PC-3 (cell line): Measurements from ENCODE around the gene RCAN1. TPM values are rescaled to one million over a fixed set of nuclear protein-coding genes. Genes with fewer than 3 reads are reported as not detected.

Source experiments
- ATAC-seq: fragments of 200-7000 bp; cut with Tn5 transposase; 2 replicates; pipeline ENCODE4 v1.9.1; 2020; ENCODE audit warnings: mild to moderate bottlenecking, moderate library complexity
- BruUV-seq: library from RNA; stranded (reverse); fragments of 400-500 nt; replicated peaks from 2 replicates; lab custom pipeline; 2021; lab: Mats Ljungman, UMichigan
- CTCF ChIA-PET: fragments of 300-600 bp; sonication (Branson Sonifier 250); formaldehyde crosslinking; loops from one replicate; lab custom pipeline; 2022; ENCODE audit warnings: antibody characterized with exemption; lab: Charles Lee
- POLR2A ChIA-PET: fragments of 300-600 bp; sonication (Branson Sonifier 250); formaldehyde crosslinking; loops from one replicate; lab custom pipeline; 2022; ENCODE audit warnings: antibody characterized with exemption; ENCODE audit not compliant: unreplicated experiment; lab: Charles Lee
- DNase-seq: peaks from one replicate; pipeline ENCODE4 v3.0.0-alpha.2; 2015
- H2AFZ ChIP-seq: fragments of 300-600 bp; sonication (generic); 2 replicates; pipeline ENCODE4 v1.6.0; 2016; ENCODE audit warnings: antibody characterized with exemption, low read length
- H3F3A ChIP-seq: fragments of 300-600 bp; sonication (generic); one replicate; pipeline ENCODE4 v1.6.0; 2017; ENCODE audit warnings: antibody characterized with exemption, low read length, control low read depth, mild to moderate bottlenecking; ENCODE audit not compliant: unreplicated experiment
- H3K27ac ChIP-seq: fragments of 300-600 bp; sonication (generic); 2 replicates; pipeline ENCODE4 v1.5.1; 2016; ENCODE audit warnings: mild to moderate bottlenecking, low read length
- H3K27me3 ChIP-seq: fragments of 300-600 bp; sonication (generic); 2 replicates; pipeline ENCODE4 v1.6.1; 2016; ENCODE audit warnings: low read length, mixed read lengths
- H3K36me3 ChIP-seq: fragments of 300-600 bp; sonication (generic); 2 replicates; pipeline ENCODE4 v1.6.1; 2016; ENCODE audit warnings: low read depth, mixed run types, low read length, mixed read lengths
- H3K4me1 ChIP-seq: fragments of 300-600 bp; sonication (generic); 2 replicates; pipeline ENCODE4 v1.5.1; 2016; ENCODE audit warnings: low read length; ENCODE audit not compliant: insufficient read depth
- H3K4me2 ChIP-seq: fragments of 300-600 bp; sonication (generic); 2 replicates; pipeline ENCODE4 v1.6.0; 2016; ENCODE audit warnings: low read length
- H3K4me3 ChIP-seq: fragments of 300-600 bp; sonication (generic); 2 replicates; pipeline ENCODE4 v1.5.1; 2016; ENCODE audit warnings: mild to moderate bottlenecking, low read length, mixed read lengths
- H3K79me2 ChIP-seq: fragments of 300-600 bp; sonication (generic); 2 replicates; pipeline ENCODE4 v1.6.1; 2017; ENCODE audit warnings: low read length, mixed read lengths
- H3K9ac ChIP-seq: fragments of 300-600 bp; sonication (generic); 2 replicates; pipeline ENCODE4 v1.6.0; 2016; ENCODE audit warnings: mild to moderate bottlenecking, low read length
- H3K9me2 ChIP-seq: fragments of 300-600 bp; sonication (generic); replicated peaks from 2 replicates; pipeline ENCODE4 v1.6.1; 2016; ENCODE audit warnings: mixed run types, low read length, mixed read lengths
- H3K9me3 ChIP-seq: fragments of 300-600 bp; sonication (generic); 2 replicates; pipeline ENCODE4 v1.6.1; 2016; ENCODE audit warnings: low read length, mixed read lengths
- H4K20me1 ChIP-seq: fragments of 300-600 bp; sonication (generic); 2 replicates; pipeline ENCODE4 v1.6.1; 2016; ENCODE audit warnings: low read length, mixed read lengths
- EZH2 ChIP-seq: fragments of 300-600 bp; sonication (generic); IDR thresholded peaks from one replicate; pipeline ENCODE4 v1.6.1; 2017; ENCODE audit warnings: antibody characterized with exemption, mild to moderate bottlenecking, low read length; ENCODE audit not compliant: unreplicated experiment
- EZH2phosphoT487 ChIP-seq: fragments of 300-600 bp; sonication (generic); IDR thresholded peaks from 2 replicates; pipeline ENCODE4 v1.6.1; 2018; ENCODE audit warnings: mild to moderate bottlenecking, antibody characterized with exemption, low read length, borderline replicate concordance
- intact Hi-C: fragments of 100-400 bp; cut with micrococcal nuclease; formaldehyde crosslinking; loops from 2 replicates; pipeline ENCODE4 v1.9.0; 2023
- total RNA-seq: library from RNA; depleted of rRNA; stranded (reverse); fragments of >200 nt; gene quantifications from 2 replicates; pipeline ENCODE4 v1.2.3, GENCODE V29; 2014
- TF ChIP-seq, protein P1 (sequence below): fragments of 300-600 bp; sonication (generic); conservative IDR thresholded peaks from 2 replicates; pipeline ENCODE4 v1.5.1; 2017; ENCODE audit warnings: antibody characterized with exemption, low read depth, mild to moderate bottlenecking, low read length

The RCAN1 gene
- total RNA-seq, 1 experiment from 2014 or later, result 26.2 TPM

DNA sequence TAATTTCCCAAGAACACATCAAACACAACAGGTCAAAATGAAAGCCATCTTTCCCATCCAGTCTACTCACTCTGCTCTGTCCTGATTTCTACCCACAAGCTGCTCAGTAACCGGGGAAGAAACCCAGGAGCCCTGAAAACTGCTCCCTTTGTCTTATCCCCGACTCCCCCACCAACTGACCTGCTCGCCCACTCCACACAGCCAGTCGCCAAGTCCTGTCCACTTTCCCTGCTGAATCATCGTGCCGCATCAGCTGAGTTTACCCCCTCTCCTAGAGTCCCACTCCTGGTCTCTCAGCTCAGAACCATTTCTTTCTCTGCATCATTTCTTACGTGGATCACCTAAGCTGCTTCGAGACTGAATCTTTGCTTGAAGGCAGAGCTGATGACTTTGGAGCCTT is 11.2 kb upstream of the RCAN1 start:
- ATAC-seq (no peak), DNase-seq (no peak)
- POLR2A ChIA-PET, result no interaction called here
- no peak overlapping the region for H3K4me3 ChIP-seq
- H2AFZ ChIP-seq, result no peak overlapping the region
- no peak overlapping the region for H3K4me2 ChIP-seq
- intact Hi-C loops, result no loop called here
- BruUV-seq, result no TSS peak
- H3K4me1 ChIP-seq, result no peaks in the 10 kb centered on the region
- H3F3A ChIP-seq, result no peaks in the 10 kb centered on the region
- no peaks in the 10 kb centered on the region for H3K9me3 ChIP-seq
- H3K27me3 ChIP-seq, result peaks cover 11% of the 10 kb centered on the region; the same call in 1 of the 2 replicates
- H3K36me3 ChIP-seq, result no peaks in the 10 kb centered on the region
- H3K9me2 ChIP-seq, result no peaks in the 10 kb centered on the region
- no peaks in the 10 kb centered on the region for H3K79me2 ChIP-seq
- TF ChIP-seq, protein P1, sequence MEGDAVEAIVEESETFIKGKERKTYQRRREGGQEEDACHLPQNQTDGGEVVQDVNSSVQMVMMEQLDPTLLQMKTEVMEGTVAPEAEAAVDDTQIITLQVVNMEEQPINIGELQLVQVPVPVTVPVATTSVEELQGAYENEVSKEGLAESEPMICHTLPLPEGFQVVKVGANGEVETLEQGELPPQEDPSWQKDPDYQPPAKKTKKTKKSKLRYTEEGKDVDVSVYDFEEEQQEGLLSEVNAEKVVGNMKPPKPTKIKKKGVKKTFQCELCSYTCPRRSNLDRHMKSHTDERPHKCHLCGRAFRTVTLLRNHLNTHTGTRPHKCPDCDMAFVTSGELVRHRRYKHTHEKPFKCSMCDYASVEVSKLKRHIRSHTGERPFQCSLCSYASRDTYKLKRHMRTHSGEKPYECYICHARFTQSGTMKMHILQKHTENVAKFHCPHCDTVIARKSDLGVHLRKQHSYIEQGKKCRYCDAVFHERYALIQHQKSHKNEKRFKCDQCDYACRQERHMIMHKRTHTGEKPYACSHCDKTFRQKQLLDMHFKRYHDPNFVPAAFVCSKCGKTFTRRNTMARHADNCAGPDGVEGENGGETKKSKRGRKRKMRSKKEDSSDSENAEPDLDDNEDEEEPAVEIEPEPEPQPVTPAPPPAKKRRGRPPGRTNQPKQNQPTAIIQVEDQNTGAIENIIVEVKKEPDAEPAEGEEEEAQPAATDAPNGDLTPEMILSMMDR, result no peak
- TF ChIP-seq EZH2phosphoT487 (no peak), EZH2 (no peak)
- no peaks in the 10 kb centered on the region for H4K20me1 ChIP-seq
- CTCF ChIA-PET, result no interaction called here
- no peak overlapping the region for H3K27ac ChIP-seq
- H3K9ac ChIP-seq, result no peak overlapping the region

DNA sequence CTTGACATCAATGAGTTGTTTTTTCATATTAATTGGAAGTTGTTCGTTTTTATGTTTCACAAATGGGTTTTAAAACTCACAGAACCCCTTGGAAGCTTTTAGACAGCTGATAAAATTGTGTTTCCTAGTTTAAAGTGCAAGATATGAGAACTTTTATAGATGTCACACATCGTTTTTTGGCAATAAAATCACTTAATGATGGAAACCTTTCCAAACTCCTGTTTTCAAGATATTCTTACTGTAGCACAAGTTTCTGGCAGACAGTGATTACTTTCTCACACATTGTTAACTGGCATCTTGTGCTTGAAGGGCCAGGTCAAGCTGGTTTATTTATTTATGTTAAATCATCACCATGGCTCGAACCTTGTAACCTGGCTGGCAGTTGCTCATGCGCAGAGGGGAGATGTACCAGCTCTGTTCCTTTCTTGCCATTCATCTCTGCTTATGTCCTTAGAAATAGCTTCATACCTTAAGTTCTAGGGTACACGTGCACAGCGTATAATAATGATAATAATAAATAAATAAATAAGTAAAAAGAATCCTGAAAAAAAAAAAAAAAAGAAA is 10.2 kb upstream of the RCAN1 start:
- ChIA-PET POLR2A (interaction anchor here (0.6 kb wide), 2 partner anchors 146 to 534 kb away, joined by 3 to 5 read pairs; no protein-coding TSS in a partner anchor), CTCF (interaction anchor here (0.8 kb wide), 1 partner anchor 22 kb away, joined by 6 read pairs; no protein-coding TSS in a partner anchor)
- H3F3A ChIP-seq, result no peaks in the 10 kb centered on the region
- intact Hi-C loops, result no loop called here
- H3K4me3 ChIP-seq, result no peak overlapping the region
- H3K36me3 ChIP-seq, result no peaks in the 10 kb centered on the region
- TF ChIP-seq EZH2, result no peak
- TF ChIP-seq, protein P1, result no peak
- TF ChIP-seq EZH2phosphoT487, result no peak
- no peak overlapping the region for H3K27ac ChIP-seq
- no peaks in the 10 kb centered on the region for H3K9me2 ChIP-seq
- no peak overlapping the region for H3K9ac ChIP-seq
- H3K4me1 ChIP-seq, result no peaks in the 10 kb centered on the region
- DNase-seq, result peak; percentile 12
- H3K27me3 ChIP-seq, result peaks cover 11% of the 10 kb centered on the region; the same call in 1 of the 2 replicates
- no peaks in the 10 kb centered on the region for H4K20me1 ChIP-seq
- no peaks in the 10 kb centered on the region for H3K9me3 ChIP-seq
- H3K79me2 ChIP-seq, result no peaks in the 10 kb centered on the region
- no peak for ATAC-seq
- H3K4me2 ChIP-seq, result no peak overlapping the region
- no peak overlapping the region for H2AFZ ChIP-seq
- BruUV-seq, result no TSS peak

DNA sequence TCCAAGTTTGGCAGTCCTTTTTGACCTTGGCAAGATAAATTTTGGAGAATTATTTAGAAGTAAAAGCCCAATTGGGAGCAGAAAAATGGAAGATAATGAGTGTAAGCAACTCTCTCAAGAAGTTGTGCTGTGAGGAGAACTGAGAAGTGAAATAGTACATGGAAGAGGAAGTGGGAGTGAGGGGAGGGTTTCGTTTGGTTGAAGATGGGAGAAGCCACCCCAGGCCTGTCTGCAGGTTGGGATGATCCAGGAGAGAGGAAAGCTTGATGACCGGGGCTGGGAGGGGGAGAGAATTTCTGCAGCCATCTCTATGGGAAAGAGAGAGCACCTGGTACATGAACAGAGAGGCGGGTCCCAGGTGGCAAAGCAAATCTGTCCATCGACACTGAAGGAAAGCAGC is 8.6 kb upstream of the RCAN1 start:
- DNase-seq, result no peak
- no peaks in the 10 kb centered on the region for H4K20me1 ChIP-seq
- ATAC-seq, result no peak
- TF ChIP-seq, protein P1, result no peak
- no peak for TF ChIP-seq EZH2
- TF ChIP-seq EZH2phosphoT487, result no peak
- BruUV-seq, result no TSS peak
- H3K79me2 ChIP-seq, result no peaks in the 10 kb centered on the region
- no peaks in the 10 kb centered on the region for H3K9me2 ChIP-seq
- no peaks in the 10 kb centered on the region for H3F3A ChIP-seq
- no peaks in the 10 kb centered on the region for H3K36me3 ChIP-seq
- H3K4me2 ChIP-seq, result no peak overlapping the region
- peaks cover 11% of the 10 kb centered on the region; the same call in 1 of the 2 replicates for H3K27me3 ChIP-seq
- H2AFZ ChIP-seq, result no peak overlapping the region
- no peak overlapping the region for H3K9ac ChIP-seq
- ChIA-PET POLR2A (no interaction called here), CTCF (no interaction called here)
- H3K9me3 ChIP-seq, result no peaks in the 10 kb centered on the region
- H3K4me3 ChIP-seq, result no peak overlapping the region
- no peak overlapping the region for H3K27ac ChIP-seq
- intact Hi-C loops, result no loop called here
- H3K4me1 ChIP-seq, result no peaks in the 10 kb centered on the region
